NK-92 (cell line): Measurements from ENCODE around the gene IFT25.

Source experiments
- DNase-seq: peaks from one replicate; lab custom pipeline; 2025; ENCODE audit not compliant: unreplicated experiment; lab: John Stamatoyannopoulos, UW

The IFT25 gene

DNA sequence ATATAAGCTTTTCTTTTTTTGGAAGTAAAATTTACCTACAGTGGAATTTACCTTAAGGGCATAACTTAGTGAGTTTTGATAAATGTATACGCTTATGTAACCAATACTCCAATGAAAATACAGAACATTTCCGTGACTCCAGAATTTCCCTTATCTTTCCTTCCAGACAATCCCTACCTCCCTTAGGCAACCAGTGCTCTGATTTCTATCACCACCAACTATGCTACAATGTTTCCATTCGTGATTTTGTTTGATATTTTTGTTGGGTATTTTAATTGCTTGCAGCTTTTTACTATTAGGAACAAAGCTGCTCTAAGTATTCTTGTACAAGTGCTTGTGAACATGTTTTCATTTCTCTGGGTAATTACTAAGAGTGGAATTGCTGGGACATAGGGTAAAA is 14.6 kb downstream of the IFT25 start:
- no peak for DNase-seq

DNA sequence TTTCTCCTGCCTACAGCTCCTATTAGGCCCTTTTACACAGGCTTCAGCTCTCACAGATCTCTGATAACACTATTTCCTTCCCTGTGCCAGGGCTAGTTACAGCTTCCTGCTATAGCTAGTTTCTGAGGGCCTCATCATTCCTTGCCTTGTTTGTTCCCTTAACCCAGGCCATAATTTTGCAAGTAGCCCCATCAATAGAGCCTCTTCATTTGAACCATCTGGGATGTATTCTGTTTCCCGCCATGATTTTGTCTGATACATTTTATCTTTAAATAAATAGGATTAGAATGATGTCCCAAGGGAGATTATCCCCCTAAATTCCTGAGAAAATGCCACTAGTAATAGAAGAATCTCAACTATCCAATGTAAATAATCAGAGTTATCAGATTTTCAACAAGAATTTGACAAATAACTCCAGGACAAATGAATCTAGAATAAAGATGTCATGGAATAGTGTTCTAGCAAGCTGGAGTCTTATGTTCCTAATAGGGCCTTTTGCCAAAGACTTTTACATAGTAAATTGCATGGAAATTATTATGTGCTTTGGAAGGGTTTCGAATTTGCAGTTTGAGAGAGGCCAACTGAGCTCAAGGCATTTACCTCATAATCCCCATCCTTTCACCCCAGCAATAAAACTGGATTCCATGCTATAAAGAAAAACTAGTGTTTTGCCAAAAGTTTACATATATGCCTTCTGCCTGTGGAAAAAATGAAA is 16.1 kb downstream of the IFT25 start:
- no peak for DNase-seq

DNA sequence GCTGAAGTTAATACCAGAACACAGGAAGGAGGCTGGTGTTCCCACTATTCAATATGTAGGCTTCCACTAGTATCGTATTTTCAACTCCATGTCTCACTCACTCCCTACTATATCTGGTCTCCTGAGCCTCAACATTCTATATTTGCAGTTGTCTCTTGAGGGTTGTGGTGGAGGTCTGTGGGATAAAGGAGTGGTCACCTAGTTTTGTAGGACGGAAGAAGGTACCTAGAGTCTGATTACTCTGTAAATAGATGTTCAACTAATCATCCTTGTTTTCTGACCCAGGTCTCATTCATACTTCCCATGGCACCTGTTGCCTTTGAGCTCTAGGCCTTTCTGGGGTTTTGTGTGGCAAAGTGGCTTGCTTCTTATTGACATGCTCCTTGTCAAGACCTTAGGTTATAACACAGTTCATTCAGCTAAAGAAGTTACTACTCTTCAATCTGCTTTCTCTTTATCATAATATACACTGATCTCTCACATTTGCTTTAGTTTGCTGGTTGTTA is 18.1 kb downstream of the IFT25 start:
- no peak for DNase-seq

DNA sequence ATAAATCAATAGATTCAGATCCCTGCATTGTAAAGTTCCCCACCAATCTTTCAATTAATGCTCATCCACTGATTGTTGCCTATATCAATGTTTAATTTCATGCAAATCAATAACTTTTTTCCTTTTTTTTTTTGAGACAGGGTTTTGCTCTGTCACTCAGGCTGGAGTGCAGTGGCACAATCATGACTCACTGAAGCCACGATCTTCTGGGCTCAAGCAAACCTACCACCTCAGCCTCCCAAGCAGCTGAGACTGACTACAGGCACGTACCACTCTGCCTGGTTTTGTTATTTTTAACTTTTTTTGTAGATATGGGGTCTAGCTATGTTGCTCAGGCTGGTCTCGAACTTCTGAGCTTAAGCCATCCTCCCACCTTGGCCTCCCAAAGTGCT is 25.8 kb downstream of the IFT25 start:
- DNase-seq, result no peak

DNA sequence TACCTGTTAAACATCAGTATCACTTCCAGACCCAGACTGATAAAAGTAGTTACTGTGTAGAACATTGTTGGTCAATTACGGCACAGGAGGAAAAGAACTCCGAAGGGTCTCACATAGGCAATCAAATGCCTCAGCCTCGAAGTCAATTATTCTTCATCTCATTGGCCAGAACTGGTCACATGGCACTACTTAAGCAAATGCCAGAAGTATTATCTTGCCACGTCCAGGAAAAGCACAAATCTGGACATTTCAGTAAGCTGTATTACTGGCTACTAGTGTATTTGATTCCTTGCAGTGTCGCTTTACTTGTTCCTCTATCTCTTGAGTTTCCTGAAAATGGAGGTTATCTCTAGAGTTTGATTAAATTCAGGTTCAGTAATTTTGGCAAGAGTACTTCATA is 27.2 kb downstream of the IFT25 start:
- DNase-seq, result no peak

DNA sequence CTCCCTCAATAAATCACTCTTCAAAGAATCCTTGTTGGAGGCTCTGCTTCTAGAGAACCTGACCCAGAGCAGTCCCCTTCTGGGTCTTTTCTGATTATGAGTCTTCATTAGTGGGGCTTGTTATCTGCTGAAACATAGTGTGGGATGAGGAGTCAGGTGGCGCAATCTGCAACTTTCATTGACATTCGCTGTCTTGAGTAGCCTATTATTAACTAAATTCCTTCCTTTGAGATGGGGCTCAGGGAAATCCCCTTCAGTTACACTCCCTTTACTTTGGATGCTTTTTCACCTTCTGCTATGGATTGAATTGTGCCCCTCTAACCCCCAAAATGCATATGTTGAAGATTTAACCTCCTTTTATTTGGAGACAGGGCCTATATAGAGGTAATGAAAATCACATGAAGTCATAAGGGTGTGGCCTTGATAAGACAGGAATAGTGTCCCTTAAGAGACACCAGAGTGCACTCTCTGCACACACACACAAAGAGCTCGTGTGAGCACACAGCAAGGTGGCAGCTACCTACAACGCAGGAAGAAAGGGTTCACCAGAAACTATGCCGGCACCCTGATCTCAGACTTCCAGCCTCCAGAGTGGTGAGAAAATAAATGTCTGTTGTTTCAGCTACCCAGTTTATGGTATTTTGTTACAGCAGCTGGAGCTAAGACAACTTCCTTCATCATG is 32.0 kb downstream of the IFT25 start:
- no peak for DNase-seq

DNA sequence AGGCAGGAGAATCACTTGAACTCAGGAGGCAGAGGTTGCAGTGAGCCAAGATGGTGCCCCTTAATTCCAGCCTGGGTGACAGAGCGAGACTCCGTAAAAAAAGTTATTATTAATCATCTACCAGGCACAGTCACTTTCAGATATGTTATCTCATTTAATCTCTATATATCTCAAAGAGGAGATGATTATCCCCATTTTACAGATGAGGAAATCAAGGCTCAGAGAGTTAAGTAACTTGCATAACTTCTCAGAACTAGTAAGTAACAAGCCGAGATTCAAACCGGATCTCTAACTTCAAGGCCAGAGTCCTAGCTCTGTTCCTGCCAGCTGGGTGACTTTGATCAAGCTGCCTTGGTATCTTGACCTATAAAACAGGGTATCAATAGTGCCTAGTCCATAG is 34.1 kb downstream of the IFT25 start:
- no peak for DNase-seq

DNA sequence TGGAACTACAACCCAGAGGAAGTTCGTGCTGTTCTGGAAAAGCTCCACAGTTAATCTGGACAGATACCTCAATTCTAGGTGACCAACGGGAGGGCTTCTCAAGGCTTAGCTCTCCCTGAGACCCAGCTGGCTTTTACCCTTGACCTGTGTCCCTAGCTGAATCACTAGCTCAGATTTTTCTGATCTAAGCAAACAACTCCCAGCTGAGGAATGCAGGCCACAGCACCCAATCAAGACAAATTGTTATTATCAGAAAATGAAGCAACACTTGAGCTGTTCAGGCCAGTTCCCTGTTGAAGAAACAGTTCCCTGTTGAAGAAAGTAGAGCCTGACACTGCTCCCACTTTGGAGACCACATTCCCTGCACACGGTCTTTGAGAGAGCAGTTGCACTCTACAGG is 35.6 kb downstream of the IFT25 start:
- no peak for DNase-seq

DNA sequence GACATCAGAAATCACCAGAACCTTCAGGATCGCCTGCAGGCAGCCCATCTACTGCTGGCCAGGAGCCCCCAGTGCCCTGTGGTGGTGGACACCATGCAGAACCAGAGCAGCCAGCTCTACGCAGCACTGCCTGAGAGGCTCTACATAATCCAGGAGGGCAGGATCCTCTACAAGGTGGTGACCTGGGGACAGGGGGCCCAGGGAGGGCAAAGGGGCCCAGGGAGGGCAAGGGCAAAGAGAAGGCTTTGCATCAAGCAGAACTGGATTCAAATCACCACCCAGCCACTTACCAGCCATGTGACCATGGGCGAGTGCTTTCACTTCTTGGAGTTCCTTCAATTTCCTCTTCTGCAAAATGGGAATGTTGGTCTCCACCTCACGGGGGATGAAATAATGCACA is 39.4 kb downstream of the IFT25 start:
- DNase-seq, result no peak

DNA sequence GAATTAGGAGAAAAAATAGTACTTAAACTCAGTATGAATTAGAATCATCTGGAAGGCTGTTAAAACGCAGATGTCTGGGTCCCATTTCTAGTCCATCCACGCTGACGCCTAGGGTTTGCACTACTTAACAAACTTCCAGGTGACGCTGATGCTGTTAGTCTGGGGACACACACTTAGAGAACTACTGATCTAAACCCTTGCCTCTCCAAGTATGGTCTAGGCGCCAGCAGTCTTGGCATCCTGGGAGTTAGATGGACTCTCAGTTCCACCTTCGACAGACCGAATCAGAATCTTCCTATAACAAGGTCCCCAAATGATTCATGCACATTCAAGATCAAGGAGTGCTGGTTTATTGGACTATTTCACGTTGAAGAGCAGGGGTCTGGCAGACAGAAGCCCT is 40.0 kb downstream of the IFT25 start:
- DNase-seq, result no peak

DNA sequence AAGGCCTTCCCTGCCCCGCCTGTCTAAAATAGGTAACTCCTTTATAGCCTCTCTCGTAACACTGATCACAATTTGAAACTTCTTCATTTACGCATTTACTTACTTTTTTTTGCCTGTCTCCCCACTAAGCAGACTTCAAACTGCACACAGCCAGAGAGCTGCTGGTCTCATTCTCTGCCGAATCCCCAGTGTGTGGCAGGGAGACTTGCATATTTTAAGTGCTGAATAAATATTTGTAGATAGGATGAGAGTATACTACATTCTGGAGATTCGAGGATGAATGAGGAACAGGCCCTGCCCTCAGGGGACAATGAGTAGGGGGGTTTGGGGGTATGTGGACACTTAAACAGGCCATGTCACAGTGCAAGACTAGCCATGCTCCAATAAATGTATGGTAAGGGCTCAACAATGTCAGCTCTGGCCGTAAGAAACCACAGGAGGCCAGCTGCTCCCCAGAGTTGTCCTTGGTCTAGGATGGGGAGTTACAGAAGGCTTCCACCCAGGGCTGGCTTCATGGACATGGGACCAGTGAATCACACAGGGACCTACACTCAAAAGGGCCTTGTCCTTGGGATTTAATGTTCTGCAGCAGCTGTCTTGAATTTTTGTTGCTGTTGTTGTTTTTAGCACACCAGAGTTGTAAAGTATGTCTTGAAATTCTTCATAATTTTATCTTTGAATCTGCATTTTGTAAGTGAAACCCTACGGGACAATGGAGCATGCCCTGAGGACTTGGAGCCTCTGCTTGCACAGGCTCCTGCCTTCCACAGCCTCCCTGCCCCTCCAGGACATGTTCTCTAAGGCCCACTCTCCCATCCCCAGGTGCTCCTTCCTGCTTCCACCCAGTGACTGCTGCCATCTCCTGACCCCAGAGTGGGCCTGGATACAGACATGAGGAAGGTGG is 43.0 kb downstream of the IFT25 start:
- DNase-seq, result no peak

DNA sequence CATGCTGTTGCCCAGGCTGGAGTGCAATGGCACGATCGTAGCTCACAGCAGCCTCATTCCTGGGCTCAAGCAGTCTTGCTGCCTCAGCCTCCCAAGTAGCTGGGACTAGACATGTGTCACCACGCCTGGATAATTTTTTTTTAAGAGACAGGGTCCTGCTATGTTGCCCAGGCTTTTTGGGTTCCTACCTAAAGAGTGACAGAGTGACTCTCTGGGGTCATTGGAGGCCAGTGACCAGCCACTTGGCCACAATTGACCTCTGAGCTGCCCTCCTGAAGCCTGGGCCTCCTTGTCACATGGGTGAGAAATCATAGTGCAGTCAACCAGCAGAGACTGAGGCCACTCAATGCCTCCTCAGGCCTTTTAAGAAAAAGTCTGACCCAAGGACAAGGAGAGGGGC is 45.8 kb downstream of the IFT25 start:
- DNase-seq, result no peak

DNA sequence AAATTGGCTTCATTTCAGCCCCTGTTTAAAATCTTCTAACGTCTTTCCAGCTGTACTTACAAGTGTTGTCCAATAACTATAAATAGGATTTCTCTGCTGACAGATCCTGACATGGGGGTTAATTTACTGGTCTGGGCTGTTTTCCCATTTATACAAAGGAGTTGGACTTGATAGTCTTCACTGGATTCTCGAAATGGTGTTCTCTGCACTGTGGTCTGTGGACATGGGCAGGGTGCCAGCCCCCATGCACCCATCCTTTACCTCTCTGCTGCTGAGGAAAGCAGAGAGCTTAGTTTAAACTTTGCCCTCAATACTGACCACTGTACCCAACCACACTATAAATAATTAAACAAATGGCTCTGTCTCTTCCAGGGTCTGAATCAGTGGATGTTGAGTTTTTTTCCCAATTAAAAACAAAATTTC is 46.3 kb downstream of the IFT25 start:
- no peak for DNase-seq

DNA sequence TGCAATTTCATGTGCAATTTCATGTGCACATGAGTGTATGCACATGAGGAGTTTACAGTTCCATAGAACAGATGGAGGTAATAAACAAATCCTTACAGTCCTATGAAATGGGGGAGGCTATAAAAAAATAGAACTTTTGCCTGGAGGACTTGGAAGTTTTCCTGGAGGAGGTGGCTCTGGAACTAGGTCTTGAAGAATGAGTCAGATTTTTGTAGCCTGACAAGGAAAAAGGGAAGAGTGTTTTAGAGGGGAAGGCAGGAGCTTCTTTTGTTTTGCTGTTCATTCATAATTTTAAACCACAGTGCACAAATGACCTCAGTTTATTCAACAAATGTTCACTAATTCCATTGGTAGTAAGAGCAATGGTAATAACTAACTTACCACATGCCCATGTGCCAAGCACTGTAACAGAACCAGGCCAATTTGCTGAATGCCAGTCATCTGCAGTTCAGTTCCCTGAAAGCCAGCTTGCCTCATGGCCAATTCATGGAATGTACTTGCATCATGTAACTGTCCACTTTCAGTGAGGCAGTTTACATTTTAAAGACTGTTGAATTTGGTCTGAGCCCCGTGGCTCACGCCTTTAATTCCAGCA is 48.8 kb downstream of the IFT25 start:
- no peak for DNase-seq

DNA sequence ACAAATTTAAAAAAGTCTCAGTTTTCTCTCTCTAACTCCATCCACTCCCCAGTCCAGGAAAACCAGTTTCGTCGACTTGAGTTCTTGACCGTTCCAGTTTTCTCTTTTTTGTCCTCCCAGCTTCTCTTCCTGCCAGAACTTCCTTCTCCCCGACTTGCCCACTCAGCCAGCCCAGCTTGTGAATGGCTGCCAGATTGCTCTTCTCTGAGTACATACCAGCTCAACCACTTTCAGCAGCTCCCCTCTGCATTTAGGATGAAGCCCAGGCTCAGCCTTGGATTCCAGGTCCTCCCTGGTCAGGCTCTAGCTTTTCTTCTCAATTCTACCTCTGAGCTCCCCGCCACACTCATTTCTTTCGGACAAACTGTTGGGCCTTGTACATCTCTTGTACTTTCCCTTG is 50.1 kb downstream of the IFT25 start:
- DNase-seq, result no peak

DNA sequence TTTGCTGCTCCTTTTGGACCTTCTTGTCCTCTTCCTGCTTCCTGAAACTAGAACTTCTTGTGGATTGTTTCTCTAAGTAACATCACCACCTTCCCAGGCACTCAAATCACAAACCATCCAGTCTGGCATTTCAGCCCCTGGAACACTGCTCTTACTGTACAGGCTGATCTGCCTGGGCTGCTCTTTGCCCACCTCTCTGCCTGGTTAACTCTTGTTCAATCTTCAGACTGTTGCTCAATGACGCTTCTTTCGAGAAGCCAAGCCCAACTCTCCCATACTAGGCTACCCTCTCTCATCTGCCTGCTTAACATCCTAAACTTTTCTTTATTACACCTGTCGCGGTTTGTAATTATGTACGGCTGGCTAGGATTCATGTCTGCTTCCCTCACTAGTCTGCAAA is 50.9 kb downstream of the IFT25 start:
- no peak for DNase-seq

DNA sequence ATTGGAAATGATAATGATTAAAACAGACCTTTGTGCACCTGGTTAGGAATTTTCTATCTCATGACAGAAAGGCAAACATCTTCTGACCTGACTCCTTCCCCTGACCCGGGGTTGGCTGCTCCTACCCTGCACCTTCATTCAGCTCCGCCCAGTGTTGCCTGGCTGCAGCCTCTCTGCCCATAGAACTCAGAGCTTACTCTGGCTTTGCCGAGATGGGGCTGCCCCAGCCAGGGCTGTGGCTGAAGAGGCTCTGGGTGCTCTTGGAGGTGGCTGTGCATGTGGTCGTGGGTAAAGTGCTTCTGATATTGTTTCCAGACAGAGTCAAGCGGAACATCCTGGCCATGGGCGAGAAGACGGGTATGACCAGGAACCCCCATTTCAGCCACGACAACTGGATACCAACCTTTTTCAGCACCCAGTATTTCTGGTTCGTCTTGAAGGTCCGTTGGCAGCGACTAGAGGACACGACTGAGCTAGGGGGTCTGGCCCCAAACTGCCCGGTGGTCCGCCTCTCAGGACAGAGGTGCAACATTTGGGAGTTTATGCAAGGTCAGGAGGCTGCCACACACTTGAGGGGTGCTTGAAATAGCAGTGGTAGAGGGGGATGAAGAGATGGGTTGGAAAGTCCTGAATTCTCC is 51.4 kb downstream of the IFT25 start, which contains the start of gene DIO1:
DIO1 (plus strand) TSS at position 189 of the 638 bp plus-strand sequence; CDS start at position 213, 24 bp downstream.
- no peak for DNase-seq

DNA sequence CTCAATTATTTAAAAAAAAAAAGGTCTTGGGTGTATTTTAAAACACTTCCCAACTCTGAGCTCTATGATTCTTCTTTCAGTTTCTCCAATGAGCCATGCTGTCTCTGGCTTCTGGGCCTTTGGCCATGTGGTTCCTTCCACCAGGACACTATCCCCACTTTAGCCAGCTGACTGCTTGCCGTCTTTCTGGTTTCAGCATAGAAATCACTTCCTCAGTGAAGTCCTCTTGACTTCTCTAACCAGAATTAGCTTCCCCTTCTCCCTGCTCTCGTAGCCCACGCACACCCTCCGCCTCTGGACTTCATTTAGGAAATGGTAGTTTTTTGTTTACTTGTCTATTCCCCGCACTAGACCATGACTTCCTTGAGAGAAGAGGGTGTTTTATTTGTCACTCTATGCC is 52.6 kb downstream of the IFT25 start:
- no peak for DNase-seq

DNA sequence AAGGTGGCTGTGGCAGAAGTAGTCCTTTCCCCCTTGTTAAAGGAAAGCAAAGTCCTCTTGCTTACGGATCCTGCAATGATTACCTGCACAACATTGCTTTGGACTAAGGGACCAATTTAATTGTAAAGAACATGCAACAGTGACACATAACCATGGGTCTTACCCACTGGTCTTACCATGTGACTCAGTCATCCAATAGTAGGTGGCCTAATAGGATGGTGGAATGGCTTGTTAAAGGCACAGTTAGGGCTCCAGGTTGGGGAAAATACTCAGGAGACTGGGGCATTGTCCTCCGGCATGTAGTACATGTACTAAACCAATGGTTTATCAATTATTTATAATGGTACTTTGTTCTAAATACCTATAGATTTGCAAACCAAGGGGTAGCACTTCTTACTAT is 53.8 kb downstream of the IFT25 start:
- no peak for DNase-seq

DNA sequence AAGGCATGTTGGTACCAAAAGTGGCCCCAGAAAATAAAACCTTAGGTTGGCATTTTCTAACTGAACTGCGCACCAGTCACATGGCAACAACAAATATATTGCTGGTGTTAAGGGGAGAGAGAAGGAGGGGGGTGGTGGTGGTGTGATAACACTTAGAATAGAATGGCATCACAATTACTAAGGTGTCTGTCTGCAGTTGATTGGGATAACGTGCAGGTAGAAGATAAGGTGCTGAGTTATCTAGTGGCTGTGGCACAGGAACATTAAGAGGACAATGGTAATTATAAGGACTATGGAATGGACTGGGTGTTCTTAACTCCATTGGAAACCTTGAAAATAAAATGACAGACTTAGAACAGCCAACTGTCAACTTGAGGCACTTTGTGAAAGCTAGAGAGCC is 54.5 kb downstream of the IFT25 start:
- DNase-seq, result no peak

DNA sequence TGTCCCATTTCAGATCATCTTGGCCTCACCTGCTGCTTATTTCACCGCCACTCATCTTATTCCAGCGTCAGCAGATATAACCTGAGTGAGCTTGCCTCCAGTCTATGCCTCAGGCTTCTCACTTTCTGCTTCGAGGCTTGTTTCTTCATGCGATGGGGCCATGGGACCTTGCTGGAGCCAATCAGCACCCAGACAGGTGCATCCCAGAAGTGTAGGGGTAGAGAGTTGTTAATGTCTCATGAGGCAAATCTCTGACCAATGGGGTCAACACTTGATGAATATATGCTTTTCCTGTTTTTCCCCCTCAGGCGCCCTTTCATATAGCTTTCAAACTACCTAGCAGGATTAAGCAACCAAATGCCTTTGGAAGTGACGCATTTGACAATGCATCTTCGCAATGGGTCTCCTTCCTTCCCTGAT is 55.0 kb downstream of the IFT25 start:
- no peak for DNase-seq
